A549 (cell line): ENCODE results near the gene LBR.

ENCODE experiments used
- EP300 ChIP-seq, 2 experiments: fragments of >200 bp; sonication (Bioruptor Twin); formaldehyde crosslinking; IDR thresholded peaks; 2 replicates in 1 of 2; 3 replicates in 1 of 2; pipeline ENCODE4 v1.6.1; 2016 to 2017
- KDM1A ChIP-seq: fragments of 200-600 bp; sonication (generic); IDR thresholded peaks from 2 replicates; pipeline ENCODE4 v1.6.1; 2016; ENCODE audit warnings: low read depth, mild to moderate bottlenecking
- NR3C1 ChIP-seq: fragments of >200 bp; sonication (Bioruptor Twin); formaldehyde crosslinking; IDR thresholded peaks from 3 replicates; pipeline ENCODE4 v1.6.1; 2017
- POLR2A ChIP-seq: IDR thresholded peaks from 2 replicates; pipeline ENCODE4 v1.6.1; 2012; ENCODE audit warnings: mild to moderate bottlenecking, low read length
- SMC3 ChIP-seq: fragments of >200 bp; sonication (Bioruptor Twin); formaldehyde crosslinking; IDR thresholded peaks from 3 replicates; pipeline ENCODE4 v1.6.1; 2018; ENCODE audit warnings: inconsistent platforms
- TF ChIP-seq, protein P1 (sequence below): fragments of >200 bp; sonication (Bioruptor Twin); formaldehyde crosslinking; IDR thresholded peaks from 3 replicates; pipeline ENCODE4 v1.5.1; 2016
- TF ChIP-seq, protein P2 (sequence below): fragments of 200-600 bp; sonication (generic); IDR thresholded peaks from 2 replicates; pipeline ENCODE4 v1.6.1; 2016; ENCODE audit warnings: antibody characterized with exemption, mild to moderate bottlenecking, moderate library complexity
- TF ChIP-seq, protein P3 (sequence below): fragments of 450-650 bp; IDR thresholded peaks from 2 replicates; pipeline ENCODE4 v1.6.1; 2014; ENCODE audit warnings: antibody characterized with exemption

DNA sequence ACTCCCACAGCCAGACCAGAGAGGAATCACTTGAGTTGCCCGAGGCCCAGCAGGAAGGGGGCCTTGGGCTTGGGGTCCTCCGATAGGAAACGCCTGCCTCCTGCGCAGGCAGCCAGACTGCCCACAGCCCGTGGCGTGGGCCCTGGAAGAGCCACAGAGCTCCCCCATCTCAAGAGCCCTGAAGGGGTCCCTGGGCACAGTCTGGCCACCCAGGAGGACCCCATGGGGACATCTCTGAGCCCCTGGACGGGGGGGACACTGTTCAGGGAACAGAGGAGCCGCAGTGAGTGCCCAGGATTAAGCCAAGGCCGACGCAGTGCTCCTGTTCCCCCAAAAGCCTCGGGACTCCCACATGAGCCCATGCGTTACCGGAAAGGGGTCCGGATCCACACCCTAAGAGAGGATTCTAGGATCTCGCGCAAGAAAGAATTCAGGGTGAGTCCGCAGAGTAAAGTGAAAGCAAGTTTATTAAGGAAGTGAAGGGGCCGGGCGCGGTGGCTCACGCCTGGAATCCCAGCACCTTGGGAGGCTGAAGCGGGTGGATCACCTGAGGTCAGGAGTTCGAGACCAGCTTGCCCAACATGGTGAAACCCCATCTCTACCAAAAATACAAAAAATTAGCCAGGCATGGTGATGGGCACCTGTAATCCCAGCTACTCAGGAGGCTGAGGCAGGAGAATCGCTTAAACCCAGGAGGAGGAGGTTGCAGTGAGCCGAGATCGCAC lies 38.1 kb upstream of the LBR start:
- TF ChIP-seq POLR2A = no peak
- TF ChIP-seq, protein P1, sequence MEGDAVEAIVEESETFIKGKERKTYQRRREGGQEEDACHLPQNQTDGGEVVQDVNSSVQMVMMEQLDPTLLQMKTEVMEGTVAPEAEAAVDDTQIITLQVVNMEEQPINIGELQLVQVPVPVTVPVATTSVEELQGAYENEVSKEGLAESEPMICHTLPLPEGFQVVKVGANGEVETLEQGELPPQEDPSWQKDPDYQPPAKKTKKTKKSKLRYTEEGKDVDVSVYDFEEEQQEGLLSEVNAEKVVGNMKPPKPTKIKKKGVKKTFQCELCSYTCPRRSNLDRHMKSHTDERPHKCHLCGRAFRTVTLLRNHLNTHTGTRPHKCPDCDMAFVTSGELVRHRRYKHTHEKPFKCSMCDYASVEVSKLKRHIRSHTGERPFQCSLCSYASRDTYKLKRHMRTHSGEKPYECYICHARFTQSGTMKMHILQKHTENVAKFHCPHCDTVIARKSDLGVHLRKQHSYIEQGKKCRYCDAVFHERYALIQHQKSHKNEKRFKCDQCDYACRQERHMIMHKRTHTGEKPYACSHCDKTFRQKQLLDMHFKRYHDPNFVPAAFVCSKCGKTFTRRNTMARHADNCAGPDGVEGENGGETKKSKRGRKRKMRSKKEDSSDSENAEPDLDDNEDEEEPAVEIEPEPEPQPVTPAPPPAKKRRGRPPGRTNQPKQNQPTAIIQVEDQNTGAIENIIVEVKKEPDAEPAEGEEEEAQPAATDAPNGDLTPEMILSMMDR = no peak
- TF ChIP-seq NR3C1 = no peak
- TF ChIP-seq SMC3 = no peak
- TF ChIP-seq, protein P2, sequence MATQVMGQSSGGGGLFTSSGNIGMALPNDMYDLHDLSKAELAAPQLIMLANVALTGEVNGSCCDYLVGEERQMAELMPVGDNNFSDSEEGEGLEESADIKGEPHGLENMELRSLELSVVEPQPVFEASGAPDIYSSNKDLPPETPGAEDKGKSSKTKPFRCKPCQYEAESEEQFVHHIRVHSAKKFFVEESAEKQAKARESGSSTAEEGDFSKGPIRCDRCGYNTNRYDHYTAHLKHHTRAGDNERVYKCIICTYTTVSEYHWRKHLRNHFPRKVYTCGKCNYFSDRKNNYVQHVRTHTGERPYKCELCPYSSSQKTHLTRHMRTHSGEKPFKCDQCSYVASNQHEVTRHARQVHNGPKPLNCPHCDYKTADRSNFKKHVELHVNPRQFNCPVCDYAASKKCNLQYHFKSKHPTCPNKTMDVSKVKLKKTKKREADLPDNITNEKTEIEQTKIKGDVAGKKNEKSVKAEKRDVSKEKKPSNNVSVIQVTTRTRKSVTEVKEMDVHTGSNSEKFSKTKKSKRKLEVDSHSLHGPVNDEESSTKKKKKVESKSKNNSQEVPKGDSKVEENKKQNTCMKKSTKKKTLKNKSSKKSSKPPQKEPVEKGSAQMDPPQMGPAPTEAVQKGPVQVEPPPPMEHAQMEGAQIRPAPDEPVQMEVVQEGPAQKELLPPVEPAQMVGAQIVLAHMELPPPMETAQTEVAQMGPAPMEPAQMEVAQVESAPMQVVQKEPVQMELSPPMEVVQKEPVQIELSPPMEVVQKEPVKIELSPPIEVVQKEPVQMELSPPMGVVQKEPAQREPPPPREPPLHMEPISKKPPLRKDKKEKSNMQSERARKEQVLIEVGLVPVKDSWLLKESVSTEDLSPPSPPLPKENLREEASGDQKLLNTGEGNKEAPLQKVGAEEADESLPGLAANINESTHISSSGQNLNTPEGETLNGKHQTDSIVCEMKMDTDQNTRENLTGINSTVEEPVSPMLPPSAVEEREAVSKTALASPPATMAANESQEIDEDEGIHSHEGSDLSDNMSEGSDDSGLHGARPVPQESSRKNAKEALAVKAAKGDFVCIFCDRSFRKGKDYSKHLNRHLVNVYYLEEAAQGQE = no peak
- TF ChIP-seq, protein P3, sequence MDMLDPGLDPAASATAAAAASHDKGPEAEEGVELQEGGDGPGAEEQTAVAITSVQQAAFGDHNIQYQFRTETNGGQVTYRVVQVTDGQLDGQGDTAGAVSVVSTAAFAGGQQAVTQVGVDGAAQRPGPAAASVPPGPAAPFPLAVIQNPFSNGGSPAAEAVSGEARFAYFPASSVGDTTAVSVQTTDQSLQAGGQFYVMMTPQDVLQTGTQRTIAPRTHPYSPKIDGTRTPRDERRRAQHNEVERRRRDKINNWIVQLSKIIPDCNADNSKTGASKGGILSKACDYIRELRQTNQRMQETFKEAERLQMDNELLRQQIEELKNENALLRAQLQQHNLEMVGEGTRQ = no peak
- no peak for TF ChIP-seq KDM1A
- no peak for TF ChIP-seq EP300 (IDR thresholded peaks at IDR 0.05)
